Naive thymus-derived CD8-positive, alpha-beta T cell (primary cell): ENCODE measurements around the gene AVEN. TPM values are rescaled to one million over a fixed set of nuclear protein-coding genes. Genes with fewer than 3 reads are reported as not detected.

Experiments used
- ATAC-seq, 2 donors: fragments of 150-1000 bp; cut with Tn5 transposase in 1 of 2; sonication (Bioruptor Pico), chemical (Tn5 transposase) in 1 of 2; 1 replicate in 1 of 2; 2 replicates in 1 of 2; pipeline ENCODE4 v1.10.0; 2021; ENCODE audit warnings: mild to moderate bottlenecking in 2 of 2, moderate library complexity in 2 of 2
- POLR2A ChIA-PET: fragments of 350-600 bp; sonication (Branson Sonifier 250); formaldehyde crosslinking; loops from one replicate; lab custom pipeline; 2021; ENCODE audit warnings: antibody characterized with exemption; lab: Charles Lee
- DNase-seq, 10 donors: peaks; one replicate each; pipeline versions ENCODE4 v3.0.0 to v3.0.0-alpha.2; 2020 to 2022
- H3K27ac Mint-ChIP-seq, 10 donors: one replicate each; pipeline ENCODE4 v1.8.0; 2020 to 2022; ENCODE audit warnings: mild to moderate bottlenecking in 10 of 10, mixed read lengths in 10 of 10, moderate library complexity in 4 of 10, inconsistent platforms in 1 of 10
- H3K27me3 Mint-ChIP-seq, 5 donors: one replicate each; pipeline ENCODE4 v1.8.0; 2021 to 2022; ENCODE audit warnings: mixed read lengths in 5 of 5
- H3K36me3 Mint-ChIP-seq, 3 donors: one replicate each; pipeline ENCODE4 v1.8.0; 2020 to 2022; ENCODE audit warnings: mixed read lengths in 3 of 3, mild to moderate bottlenecking in 2 of 3, inconsistent platforms in 1 of 3
- H3K4me1 Mint-ChIP-seq, 4 donors: one replicate each; pipeline ENCODE4 v1.8.0; 2021 to 2022; ENCODE audit warnings: mixed read lengths in 4 of 4
- H3K4me3 Mint-ChIP-seq, 10 donors: one replicate each; pipeline ENCODE4 v1.8.0; 2020 to 2022; ENCODE audit warnings: mild to moderate bottlenecking in 10 of 10, mixed read lengths in 10 of 10, moderate library complexity in 6 of 10, inconsistent platforms in 1 of 10
- H3K9me3 Mint-ChIP-seq, 9 donors: one replicate each; pipeline ENCODE4 v1.8.0; 2020 to 2022; ENCODE audit warnings: mixed read lengths in 9 of 9, mild to moderate bottlenecking in 3 of 9, inconsistent platforms in 1 of 9, moderate library complexity in 1 of 9
- polyA plus RNA-seq, 3 donors: library from polyadenylated mRNA; unstranded; fragments of 300-500 nt; fragmentation: Illumina TruSeq; gene quantifications; one replicate each; pipeline ENCODE4 v1.2.3, GENCODE V29; 2021
- total RNA-seq, 8 experiments: library from RNA in 2 of 8; stranded (reverse) in 2 of 8; gene quantifications; one replicate each; pipeline ENCODE4 v1.2.3 and lab custom pipeline; 2021 to 2026

The AVEN gene
- total and polyA plus RNA-seq, 5 experiments from 2014 or later, result 7.6 to 9.7 (median 8.8) TPM

DNA sequence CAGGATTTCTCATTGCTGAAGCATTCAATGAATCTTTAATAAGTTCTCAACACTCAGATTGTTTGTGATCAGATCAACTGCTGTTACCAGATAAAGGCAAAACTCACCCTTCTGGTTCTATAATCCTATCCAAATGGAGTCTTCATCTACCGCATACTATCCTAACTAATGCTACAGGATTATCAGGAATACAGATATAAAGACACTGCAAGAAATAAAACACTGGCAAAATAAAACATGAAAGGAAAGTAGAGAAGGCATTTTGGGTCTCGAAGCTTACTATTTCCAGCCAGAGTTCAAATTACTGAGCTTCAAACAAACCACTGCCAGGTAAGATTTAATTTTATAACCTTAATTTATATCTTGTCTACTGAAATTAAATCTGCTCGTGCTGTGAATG is 70.2 kb downstream of the AVEN start:
- Mint-ChIP-seq H3K27ac (no peak overlapping the region), H3K27me3 (no peaks in the 10 kb centered on the region), H3K9me3 (no peaks in the 10 kb centered on the region), H3K4me1 (peaks cover 0 to 6% (median 2%) of the 10 kb centered on the region in 4 donors), H3K36me3 (peaks cover 0 to 3% (median 0%) of the 10 kb centered on the region in 3 donors), H3K4me3 (no peak overlapping the region)
- no peak for ATAC-seq
- no peak for DNase-seq
- POLR2A ChIA-PET, result no interaction called here

GRCh38 chr15:33968224-33968623 is 70.8 kb downstream of the AVEN start, which contains the start of gene CHRM5:
Gene CHRM5, plus strand, starts transcription at chr15:33968497. Its CDS starts 94,221 bp downstream, at chr15:34062718.
- H3K27me3 Mint-ChIP-seq, result no peaks in the 10 kb centered on the region
- H3K27ac Mint-ChIP-seq, result peak within 1 kb of the TSS in 1 of 10 donors; percentile 7
- peaks cover 0 to 3% (median 0%) of the 10 kb centered on the region in 3 donors for H3K36me3 Mint-ChIP-seq
- peaks cover 0 to 6% (median 2%) of the 10 kb centered on the region in 4 donors for H3K4me1 Mint-ChIP-seq
- H3K9me3 Mint-ChIP-seq, result no peaks in the 10 kb centered on the region
- POLR2A ChIA-PET, result no interaction called here
- DNase-seq (no peak), ATAC-seq (no peak)
- H3K4me3 Mint-ChIP-seq, result no peak within 1 kb of the TSS

GRCh38 chr15:33964665-33965040 is 74.4 kb downstream of the AVEN start:
- no peak overlapping the region for H3K4me3 Mint-ChIP-seq
- H3K9me3 Mint-ChIP-seq, result no peaks in the 10 kb centered on the region
- peaks cover 0 to 3% (median 2%) of the 10 kb centered on the region in 3 donors for H3K36me3 Mint-ChIP-seq
- POLR2A ChIA-PET, result no interaction called here
- DNase-seq (no peak), ATAC-seq (no peak)
- no peak overlapping the region for H3K27ac Mint-ChIP-seq
- H3K4me1 Mint-ChIP-seq, result peaks cover 0 to 6% (median 2%) of the 10 kb centered on the region in 4 donors
- H3K27me3 Mint-ChIP-seq, result no peaks in the 10 kb centered on the region

DNA sequence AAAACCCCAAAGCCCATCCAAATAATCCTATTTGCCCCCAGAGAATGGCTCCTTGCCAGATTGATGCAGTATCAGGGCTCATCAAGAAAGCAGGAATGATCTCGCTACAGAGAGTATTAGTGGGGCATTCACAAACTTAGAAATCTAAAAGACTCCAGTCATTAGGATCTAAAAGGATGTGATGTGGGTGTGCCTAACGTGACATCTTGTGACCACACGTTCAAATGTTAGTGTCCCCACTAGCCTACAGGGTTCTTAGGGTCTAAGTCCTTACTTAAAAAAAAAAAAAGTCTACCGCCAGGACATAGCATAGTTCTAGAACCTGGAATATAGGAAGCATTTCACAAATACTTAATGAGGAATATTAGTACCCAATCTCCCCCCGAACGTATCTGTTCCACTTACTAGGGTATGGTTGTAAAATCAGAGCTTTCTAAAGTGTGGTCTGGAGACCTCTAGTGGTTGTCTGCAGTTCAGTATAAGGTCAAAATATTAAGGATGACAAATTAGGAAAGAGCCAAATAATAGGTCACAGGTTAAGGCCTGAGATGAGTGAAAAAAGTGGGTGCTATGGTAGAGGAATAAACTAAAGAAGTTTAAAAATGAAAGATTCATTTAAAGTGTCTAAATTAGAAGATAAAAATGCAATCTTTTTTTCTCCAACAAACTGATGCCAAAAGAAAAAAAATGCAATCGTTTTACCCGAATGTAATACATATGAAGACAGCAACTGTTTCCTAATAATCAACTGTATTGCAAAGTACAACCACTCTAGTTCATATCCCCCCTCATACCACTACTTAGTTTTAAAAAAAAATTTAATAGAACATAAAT is 75.0 kb downstream of the AVEN start:
- Mint-ChIP-seq H3K27me3 (no peaks in the 10 kb centered on the region), H3K4me3 (no peak overlapping the region), H3K9me3 (no peaks in the 10 kb centered on the region), H3K27ac (no peak overlapping the region), H3K4me1 (peaks cover 0 to 6% (median 2%) of the 10 kb centered on the region in 4 donors), H3K36me3 (peaks cover 0 to 3% (median 2%) of the 10 kb centered on the region in 3 donors)
- ATAC-seq (no peak), DNase-seq (no peak)
- POLR2A ChIA-PET, result no interaction called here

GRCh38 chr15:33960549-33960935 is 78.5 kb downstream of the AVEN start:
- no peaks in the 10 kb centered on the region for H3K9me3 Mint-ChIP-seq
- no peak overlapping the region for H3K27ac Mint-ChIP-seq
- DNase-seq (no peak), ATAC-seq (no peak)
- POLR2A ChIA-PET, result no interaction called here
- H3K36me3 Mint-ChIP-seq, result peaks cover 0 to 9% (median 2%) of the 10 kb centered on the region in 3 donors
- peaks cover 0 to 4% (median 0%) of the 10 kb centered on the region in 4 donors for H3K4me1 Mint-ChIP-seq
- H3K27me3 Mint-ChIP-seq, result no peaks in the 10 kb centered on the region
- no peak overlapping the region for H3K4me3 Mint-ChIP-seq

GRCh38 chr15:33959844-33960548 is 79.0 kb downstream of the AVEN start:
- no peaks in the 10 kb centered on the region for H3K9me3 Mint-ChIP-seq
- POLR2A ChIA-PET, result no interaction called here
- H3K4me3 Mint-ChIP-seq, result no peak overlapping the region
- peaks cover 0 to 9% (median 2%) of the 10 kb centered on the region in 3 donors for H3K36me3 Mint-ChIP-seq
- no peak for DNase-seq
- no peaks in the 10 kb centered on the region for H3K27me3 Mint-ChIP-seq
- peaks cover 0 to 4% (median 0%) of the 10 kb centered on the region in 4 donors for H3K4me1 Mint-ChIP-seq
- no peak overlapping the region for H3K27ac Mint-ChIP-seq
- ATAC-seq, result no peak

- POLR2A ChIA-PET, result no interaction called here
- no peak overlapping the region for H3K27ac Mint-ChIP-seq
Observed at GRCh38 chr15:33956397-33956796, 82.6 kb downstream of the AVEN start.

DNA sequence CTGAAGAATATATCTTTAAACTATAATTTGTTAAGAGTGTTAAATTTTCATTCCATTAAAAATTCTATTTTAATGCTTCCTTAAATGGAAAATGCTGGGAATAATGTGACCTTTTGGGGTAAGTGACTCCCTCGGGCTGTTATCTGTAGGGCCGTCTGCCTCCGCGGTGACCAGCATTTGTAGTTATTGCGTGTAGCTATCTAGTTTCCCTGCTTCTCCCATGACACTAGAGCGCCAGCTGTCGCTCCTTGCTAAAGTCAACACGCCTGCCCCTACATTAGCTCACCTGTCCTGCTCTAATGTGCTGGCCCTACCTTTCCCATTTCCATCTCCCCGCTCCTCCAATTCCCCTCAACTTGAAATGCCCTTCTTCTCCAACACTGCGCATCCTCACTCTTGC is 83.1 kb downstream of the AVEN start:
- Mint-ChIP-seq H3K36me3 (peaks cover 0 to 15% (median 2%) of the 10 kb centered on the region in 3 donors), H3K27me3 (no peaks in the 10 kb centered on the region), H3K4me3 (no peak overlapping the region), H3K4me1 (peaks cover 0 to 12% (median 3%) of the 10 kb centered on the region in 4 donors), H3K9me3 (peaks cover 0 to 6% (median 0%) of the 10 kb centered on the region in 9 donors), H3K27ac (no peak overlapping the region)
- POLR2A ChIA-PET, result no interaction called here
- no peak for ATAC-seq
- DNase-seq, result no peak

More at GRCh38 chr15:33956397-33956796, 82.6 kb downstream of the AVEN start:
- Mint-ChIP-seq H3K36me3 (peaks cover 0 to 15% (median 2%) of the 10 kb centered on the region in 3 donors), H3K4me3 (no peak overlapping the region), H3K4me1 (peaks cover 0 to 11% (median 3%) of the 10 kb centered on the region in 4 donors), H3K27me3 (no peaks in the 10 kb centered on the region), H3K9me3 (peaks cover 0 to 6% (median 0%) of the 10 kb centered on the region in 9 donors)
- DNase-seq, result no peak
- ATAC-seq, result no peak

DNA sequence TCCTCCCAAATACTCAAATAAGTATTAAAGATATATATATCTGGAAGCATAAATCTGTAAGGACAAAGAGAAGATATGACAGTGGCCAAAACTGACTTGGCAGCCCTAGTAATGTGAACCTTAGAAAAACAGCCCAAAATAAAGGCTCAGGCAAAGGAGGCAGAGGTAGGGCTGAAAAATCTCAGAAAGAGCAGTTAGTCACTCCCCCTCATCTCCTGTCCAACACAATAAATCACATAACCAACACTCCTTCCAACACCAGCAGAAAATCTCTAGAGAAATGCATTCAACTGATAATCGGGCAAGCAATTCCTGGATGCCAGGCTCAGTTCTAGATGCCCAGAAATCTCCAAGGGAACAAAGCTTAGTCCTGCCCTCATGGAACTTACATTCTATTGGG is 92.9 kb downstream of the AVEN start:
- POLR2A ChIA-PET, result no interaction called here
- no peak for DNase-seq
- Mint-ChIP-seq H3K27ac (peak overlapping the region in 1 of 10 donors; percentile 79), H3K4me3 (no peak overlapping the region), H3K36me3 (peaks cover 2 to 14% (median 3%) of the 10 kb centered on the region in 3 donors), H3K27me3 (no peaks in the 10 kb centered on the region), H3K4me1 (peaks cover 0 to 6% (median 3%) of the 10 kb centered on the region in 4 donors), H3K9me3 (peaks cover 0 to 10% (median 0%) of the 10 kb centered on the region in 9 donors)
- no peak for ATAC-seq

- Mint-ChIP-seq H3K27me3 (no peaks in the 10 kb centered on the region), H3K4me1 (peaks cover 0 to 2% (median 0%) of the 10 kb centered on the region in 4 donors), H3K27ac (no peak overlapping the region), H3K4me3 (no peak overlapping the region), H3K9me3 (peaks cover 0 to 2% (median 0%) of the 10 kb centered on the region in 9 donors), H3K36me3 (peaks cover 2 to 8% (median 3%) of the 10 kb centered on the region in 3 donors)
- ATAC-seq (no peak), DNase-seq (no peak)
- POLR2A ChIA-PET, result no interaction called here
Observed at GRCh38 chr15:33941279-33942063, 97.5 kb downstream of the AVEN start.

DNA sequence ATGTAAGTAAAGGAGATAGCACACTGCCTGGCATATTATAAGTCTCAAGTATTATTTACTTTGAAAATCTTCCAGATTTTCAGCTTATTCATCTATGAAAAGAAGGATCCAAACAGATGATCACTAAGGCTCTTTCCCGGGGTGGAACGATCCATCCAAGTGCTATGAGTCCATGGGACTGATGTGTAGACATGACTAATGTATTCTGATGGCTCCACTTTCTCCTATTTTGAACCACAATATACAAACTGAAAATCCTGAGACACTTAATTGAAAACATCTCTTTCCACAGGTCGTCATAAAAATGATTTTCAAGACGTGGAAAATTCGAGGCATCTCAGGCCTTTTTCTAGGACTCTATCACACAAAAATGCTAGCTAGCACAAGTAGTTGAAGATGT is 104.1 kb downstream of the AVEN start:
- peaks cover 0 to 3% (median 0%) of the 10 kb centered on the region in 5 donors for H3K27me3 Mint-ChIP-seq
- DNase-seq (no peak), ATAC-seq (no peak)
- H3K9me3 Mint-ChIP-seq, result peaks cover 0 to 2% (median 0%) of the 10 kb centered on the region in 9 donors
- peaks cover 0 to 3% (median 3%) of the 10 kb centered on the region in 3 donors for H3K36me3 Mint-ChIP-seq
- POLR2A ChIA-PET, result no interaction called here
- no peak overlapping the region for H3K4me3 Mint-ChIP-seq
- H3K4me1 Mint-ChIP-seq, result peaks cover 0 to 3% (median 0%) of the 10 kb centered on the region in 4 donors
- no peak overlapping the region for H3K27ac Mint-ChIP-seq

DNA sequence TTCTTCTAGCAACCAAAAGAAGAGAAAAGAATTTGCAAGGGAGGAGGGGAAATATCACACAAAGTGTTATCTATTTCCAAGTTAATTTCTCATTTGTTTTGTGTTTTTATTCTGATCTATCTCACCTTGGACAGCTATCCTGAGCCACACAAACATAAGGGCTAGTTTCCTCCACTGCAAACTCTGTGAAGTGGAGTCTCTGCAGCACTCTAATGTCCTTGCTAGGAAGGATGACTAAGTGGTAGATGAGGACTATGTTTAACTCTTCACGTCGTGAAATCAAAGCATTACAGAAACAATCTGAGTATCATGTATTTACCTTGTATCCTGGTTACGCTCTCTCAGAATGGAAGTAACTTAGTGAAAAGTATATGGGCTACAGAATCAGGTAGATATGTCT is 104.6 kb downstream of the AVEN start:
- peaks cover 0 to 3% (median 0%) of the 10 kb centered on the region in 4 donors for H3K4me1 Mint-ChIP-seq

More for the DNA sequence above, 104.6 kb downstream of the AVEN start:
- POLR2A ChIA-PET, result no interaction called here
- DNase-seq (no peak), ATAC-seq (no peak)
- Mint-ChIP-seq H3K27ac (no peak overlapping the region), H3K9me3 (peaks cover 0 to 2% (median 0%) of the 10 kb centered on the region in 9 donors), H3K36me3 (peaks cover 0 to 3% (median 3%) of the 10 kb centered on the region in 3 donors), H3K4me3 (no peak overlapping the region), H3K27me3 (peaks cover 0 to 3% (median 0%) of the 10 kb centered on the region in 5 donors)
